Measurements from ENCODE around the gene ZCRB1.

The ZCRB1 gene

GRCh38 chr12:42286741-42287140 lies 39.2 kb downstream of the ZCRB1 start:
- H3K4me3 ChIP-seq (replicated peaks; ENCODE audit: low read depth, low read length) = no peak overlapping the region
- H3K36me3 ChIP-seq (ENCODE audit: control insufficient read depth, insufficient read depth, low read length) = no peaks in the 10 kb centered on the region
- no peak for DNase-seq (ENCODE audit: extremely low read depth, insufficient read length)
- TF ChIP-seq, protein P1, sequence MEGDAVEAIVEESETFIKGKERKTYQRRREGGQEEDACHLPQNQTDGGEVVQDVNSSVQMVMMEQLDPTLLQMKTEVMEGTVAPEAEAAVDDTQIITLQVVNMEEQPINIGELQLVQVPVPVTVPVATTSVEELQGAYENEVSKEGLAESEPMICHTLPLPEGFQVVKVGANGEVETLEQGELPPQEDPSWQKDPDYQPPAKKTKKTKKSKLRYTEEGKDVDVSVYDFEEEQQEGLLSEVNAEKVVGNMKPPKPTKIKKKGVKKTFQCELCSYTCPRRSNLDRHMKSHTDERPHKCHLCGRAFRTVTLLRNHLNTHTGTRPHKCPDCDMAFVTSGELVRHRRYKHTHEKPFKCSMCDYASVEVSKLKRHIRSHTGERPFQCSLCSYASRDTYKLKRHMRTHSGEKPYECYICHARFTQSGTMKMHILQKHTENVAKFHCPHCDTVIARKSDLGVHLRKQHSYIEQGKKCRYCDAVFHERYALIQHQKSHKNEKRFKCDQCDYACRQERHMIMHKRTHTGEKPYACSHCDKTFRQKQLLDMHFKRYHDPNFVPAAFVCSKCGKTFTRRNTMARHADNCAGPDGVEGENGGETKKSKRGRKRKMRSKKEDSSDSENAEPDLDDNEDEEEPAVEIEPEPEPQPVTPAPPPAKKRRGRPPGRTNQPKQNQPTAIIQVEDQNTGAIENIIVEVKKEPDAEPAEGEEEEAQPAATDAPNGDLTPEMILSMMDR (IDR thresholded peaks at IDR 0.05; ENCODE audit: insufficient read depth, low read length, poor library complexity, severe bottlenecking) = no peak
- no peaks in the 10 kb centered on the region for H3K27me3 ChIP-seq (replicated peaks; ENCODE audit: control insufficient read depth, insufficient read depth, low read length)

- H3K27me3 ChIP-seq (replicated peaks; ENCODE audit: control insufficient read depth, insufficient read depth, low read length) = no peaks in the 10 kb centered on the region
- DNase-seq (ENCODE audit: extremely low read depth, insufficient read length) = no peak
- no peaks in the 10 kb centered on the region for H3K36me3 ChIP-seq (ENCODE audit: control insufficient read depth, insufficient read depth, low read length)
- TF ChIP-seq, protein P1 (IDR thresholded peaks at IDR 0.05; ENCODE audit: insufficient read depth, low read length, poor library complexity, severe bottlenecking) = no peak
- no peak overlapping the region for H3K4me3 ChIP-seq (replicated peaks; ENCODE audit: low read depth, low read length)
Observed at GRCh38 chr12:42285431-42285830, 40.5 kb downstream of the ZCRB1 start.

- TF ChIP-seq, protein P1 (IDR thresholded peaks at IDR 0.05; ENCODE audit: insufficient read depth, low read length, poor library complexity, severe bottlenecking) = no peak
- Histone ChIP-seq H3K27me3 (replicated peaks; ENCODE audit: control insufficient read depth, insufficient read depth, low read length) (no peaks in the 10 kb centered on the region), H3K36me3 (ENCODE audit: control insufficient read depth, insufficient read depth, low read length) (no peaks in the 10 kb centered on the region), H3K4me3 (replicated peaks; ENCODE audit: low read depth, low read length) (no peak overlapping the region)
- DNase-seq (ENCODE audit: extremely low read depth, insufficient read length) = no peak
Observed at GRCh38 chr12:42284876-42285275, 41.0 kb downstream of the ZCRB1 start.

- TF ChIP-seq, protein P1 (IDR thresholded peaks at IDR 0.05; ENCODE audit: insufficient read depth, low read length, poor library complexity, severe bottlenecking) = no peak
Observed at GRCh38 chr12:42284157-42284556, 41.7 kb downstream of the ZCRB1 start.

DNA sequence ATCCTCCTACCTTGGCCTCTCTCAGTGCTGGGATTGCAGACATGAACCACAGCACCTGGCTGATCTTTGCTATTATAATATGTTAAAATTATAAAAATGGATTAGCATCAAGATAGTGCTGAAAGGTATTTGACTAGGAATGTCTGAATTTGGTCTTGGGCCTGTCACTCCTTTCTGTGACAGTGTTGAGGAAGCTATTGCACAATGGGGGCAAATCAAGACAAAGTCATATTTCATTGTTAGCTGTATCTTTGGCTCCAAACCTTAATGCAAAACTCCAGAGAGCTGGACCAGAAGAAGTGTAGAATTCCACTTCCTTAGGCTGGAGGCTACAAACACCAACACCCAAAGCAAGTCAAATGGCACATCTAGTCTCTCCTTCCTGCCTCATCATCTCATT lies 42.2 kb downstream of the ZCRB1 start:
- H3K4me3 ChIP-seq (replicated peaks; ENCODE audit: low read depth, low read length) = no peak overlapping the region
- H3K36me3 ChIP-seq (ENCODE audit: control insufficient read depth, insufficient read depth, low read length) = no peaks in the 10 kb centered on the region
- TF ChIP-seq, protein P1 (IDR thresholded peaks at IDR 0.05; ENCODE audit: insufficient read depth, low read length, poor library complexity, severe bottlenecking) = no peak
- no peak for DNase-seq (ENCODE audit: extremely low read depth, insufficient read length)
- H3K27me3 ChIP-seq (replicated peaks; ENCODE audit: control insufficient read depth, insufficient read depth, low read length) = no peaks in the 10 kb centered on the region

More at GRCh38 chr12:42284157-42284556, 41.7 kb downstream of the ZCRB1 start:
- no peaks in the 10 kb centered on the region for H3K27me3 ChIP-seq (replicated peaks; ENCODE audit: control insufficient read depth, insufficient read depth, low read length)
- no peak overlapping the region for H3K4me3 ChIP-seq (replicated peaks; ENCODE audit: low read depth, low read length)
- no peak for DNase-seq (ENCODE audit: extremely low read depth, insufficient read length)
- H3K36me3 ChIP-seq (ENCODE audit: control insufficient read depth, insufficient read depth, low read length) = no peaks in the 10 kb centered on the region

GRCh38 chr12:42282294-42282693 lies 43.6 kb downstream of the ZCRB1 start:
- TF ChIP-seq, protein P1 (IDR thresholded peaks at IDR 0.05; ENCODE audit: insufficient read depth, low read length, poor library complexity, severe bottlenecking) = no peak
- no peaks in the 10 kb centered on the region for H3K36me3 ChIP-seq (ENCODE audit: control insufficient read depth, insufficient read depth, low read length)
- H3K27me3 ChIP-seq (replicated peaks; ENCODE audit: control insufficient read depth, insufficient read depth, low read length) = no peaks in the 10 kb centered on the region
- no peak for DNase-seq (ENCODE audit: extremely low read depth, insufficient read length)
- H3K4me3 ChIP-seq (replicated peaks; ENCODE audit: low read depth, low read length) = no peak overlapping the region
